ENCODE measurements around the gene TEX35. TPM values are rescaled to one million over a fixed set of nuclear protein-coding genes. Genes with fewer than 3 reads are reported as not detected.

Gene TEX35
- total RNA-seq, 1 donor from 2014 or later: not detected

- H3K27me3 Mint-ChIP-seq (ENCODE audit: unreplicated experiment): no peaks in the 10 kb centered on the region
- no peak overlapping the region for H3K4me3 Mint-ChIP-seq (ENCODE audit: unreplicated experiment)
- TF ChIP-seq CTCF (IDR thresholded peaks at IDR 0.05): no peak
- H3K27ac Mint-ChIP-seq (ENCODE audit: unreplicated experiment): no peak overlapping the region
- H3K36me3 Mint-ChIP-seq (ENCODE audit: unreplicated experiment): no peaks in the 10 kb centered on the region
- DNase-seq (ENCODE audit: extremely low spot score, unreplicated experiment): no peak
- H3K4me1 Mint-ChIP-seq (ENCODE audit: unreplicated experiment): no peaks in the 10 kb centered on the region
- no peaks in the 10 kb centered on the region for H3K9me3 Mint-ChIP-seq (ENCODE audit: unreplicated experiment)
Measured at GRCh38 chr1:178492341-178492740, 20.6 kb upstream of the TEX35 start.

- peak; percentile 73 for DNase-seq (ENCODE audit: extremely low spot score, unreplicated experiment)
- H3K9me3 Mint-ChIP-seq (ENCODE audit: unreplicated experiment): no peaks in the 10 kb centered on the region
- H3K27me3 Mint-ChIP-seq (ENCODE audit: unreplicated experiment): no peaks in the 10 kb centered on the region
- no peak overlapping the region for H3K27ac Mint-ChIP-seq (ENCODE audit: unreplicated experiment)
- H3K4me3 Mint-ChIP-seq (ENCODE audit: unreplicated experiment): no peak overlapping the region
- no peaks in the 10 kb centered on the region for H3K4me1 Mint-ChIP-seq (ENCODE audit: unreplicated experiment)
- no peaks in the 10 kb centered on the region for H3K36me3 Mint-ChIP-seq (ENCODE audit: unreplicated experiment)
- TF ChIP-seq CTCF (IDR thresholded peaks at IDR 0.05): no peak
Measured at GRCh38 chr1:178493301-178493741, 19.6 kb upstream of the TEX35 start.

GRCh38 chr1:178494569-178494971 lies 18.3 kb upstream of the TEX35 start:
- no peak for TF ChIP-seq CTCF (IDR thresholded peaks at IDR 0.05)
- no peaks in the 10 kb centered on the region for H3K9me3 Mint-ChIP-seq (ENCODE audit: unreplicated experiment)
- H3K27me3 Mint-ChIP-seq (ENCODE audit: unreplicated experiment): no peaks in the 10 kb centered on the region
- peak; percentile 51 for DNase-seq (ENCODE audit: extremely low spot score, unreplicated experiment)
- H3K27ac Mint-ChIP-seq (ENCODE audit: unreplicated experiment): no peak overlapping the region
- no peaks in the 10 kb centered on the region for H3K4me1 Mint-ChIP-seq (ENCODE audit: unreplicated experiment)
- no peak overlapping the region for H3K4me3 Mint-ChIP-seq (ENCODE audit: unreplicated experiment)
- no peaks in the 10 kb centered on the region for H3K36me3 Mint-ChIP-seq (ENCODE audit: unreplicated experiment)

- TF ChIP-seq CTCF (IDR thresholded peaks at IDR 0.05): no peak
- Mint-ChIP-seq H3K27me3 (ENCODE audit: unreplicated experiment) (no peaks in the 10 kb centered on the region), H3K9me3 (ENCODE audit: unreplicated experiment) (no peaks in the 10 kb centered on the region), H3K36me3 (ENCODE audit: unreplicated experiment) (no peaks in the 10 kb centered on the region), H3K27ac (ENCODE audit: unreplicated experiment) (no peak overlapping the region), H3K4me1 (ENCODE audit: unreplicated experiment) (no peaks in the 10 kb centered on the region), H3K4me3 (ENCODE audit: unreplicated experiment) (no peak overlapping the region)
- DNase-seq (ENCODE audit: extremely low spot score, unreplicated experiment): peak; percentile 23
Measured at GRCh38 chr1:178495158-178495557, 17.8 kb upstream of the TEX35 start.

- H3K4me1 Mint-ChIP-seq (ENCODE audit: unreplicated experiment): no peaks in the 10 kb centered on the region
- H3K27ac Mint-ChIP-seq (ENCODE audit: unreplicated experiment): no peak overlapping the region
- H3K27me3 Mint-ChIP-seq (ENCODE audit: unreplicated experiment): no peaks in the 10 kb centered on the region
- H3K4me3 Mint-ChIP-seq (ENCODE audit: unreplicated experiment): no peak overlapping the region
- TF ChIP-seq CTCF (IDR thresholded peaks at IDR 0.05): no peak
- H3K36me3 Mint-ChIP-seq (ENCODE audit: unreplicated experiment): no peaks in the 10 kb centered on the region
- no peaks in the 10 kb centered on the region for H3K9me3 Mint-ChIP-seq (ENCODE audit: unreplicated experiment)
- peak; percentile 64 for DNase-seq (ENCODE audit: extremely low spot score, unreplicated experiment)
Measured at GRCh38 chr1:178495741-178496409, 17.0 kb upstream of the TEX35 start.
